ENCODE results near the gene HTR1D. TPM values are rescaled to one million over a fixed set of nuclear protein-coding genes. Genes with fewer than 3 reads are reported as not detected.

Gene HTR1D
- total RNA-seq, 1 donor from 2014 or later, result 2.1 TPM

DNA sequence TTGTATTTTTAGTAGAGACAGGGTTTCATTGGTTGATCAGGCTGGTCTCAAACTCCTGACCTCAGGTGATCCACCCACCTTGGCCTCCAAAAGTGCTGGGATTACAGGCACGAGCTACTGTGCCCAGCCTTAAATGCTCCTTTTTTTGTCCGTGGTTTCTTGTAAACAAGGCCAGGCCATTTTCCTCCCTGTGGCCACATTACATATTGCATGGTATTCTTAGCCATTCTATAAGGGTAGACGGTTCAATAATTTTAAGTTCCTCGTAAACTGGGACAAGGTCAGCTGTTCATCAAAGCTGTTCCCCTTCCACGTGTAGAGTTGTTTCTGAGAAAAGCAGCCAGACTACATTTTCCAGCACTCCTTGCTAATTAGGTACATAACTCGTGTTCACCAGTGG, 38.4 kb downstream of the HTR1D start:
- H3K27me3 Mint-ChIP-seq (ENCODE audit: low read depth), result no peaks in the 10 kb centered on the region
- TF ChIP-seq, protein P1, sequence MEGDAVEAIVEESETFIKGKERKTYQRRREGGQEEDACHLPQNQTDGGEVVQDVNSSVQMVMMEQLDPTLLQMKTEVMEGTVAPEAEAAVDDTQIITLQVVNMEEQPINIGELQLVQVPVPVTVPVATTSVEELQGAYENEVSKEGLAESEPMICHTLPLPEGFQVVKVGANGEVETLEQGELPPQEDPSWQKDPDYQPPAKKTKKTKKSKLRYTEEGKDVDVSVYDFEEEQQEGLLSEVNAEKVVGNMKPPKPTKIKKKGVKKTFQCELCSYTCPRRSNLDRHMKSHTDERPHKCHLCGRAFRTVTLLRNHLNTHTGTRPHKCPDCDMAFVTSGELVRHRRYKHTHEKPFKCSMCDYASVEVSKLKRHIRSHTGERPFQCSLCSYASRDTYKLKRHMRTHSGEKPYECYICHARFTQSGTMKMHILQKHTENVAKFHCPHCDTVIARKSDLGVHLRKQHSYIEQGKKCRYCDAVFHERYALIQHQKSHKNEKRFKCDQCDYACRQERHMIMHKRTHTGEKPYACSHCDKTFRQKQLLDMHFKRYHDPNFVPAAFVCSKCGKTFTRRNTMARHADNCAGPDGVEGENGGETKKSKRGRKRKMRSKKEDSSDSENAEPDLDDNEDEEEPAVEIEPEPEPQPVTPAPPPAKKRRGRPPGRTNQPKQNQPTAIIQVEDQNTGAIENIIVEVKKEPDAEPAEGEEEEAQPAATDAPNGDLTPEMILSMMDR (IDR thresholded peaks at IDR 0.05), result peak; percentile 73
- H3K4me3 Mint-ChIP-seq (ENCODE audit: unreplicated experiment), result peak overlapping the region; percentile 35
- no peak for DNase-seq (ENCODE audit: low spot score)
- H3K27ac Mint-ChIP-seq (ENCODE audit: unreplicated experiment), result peak overlapping the region; percentile 63
- H3K36me3 Mint-ChIP-seq (ENCODE audit: low read depth), result no peaks in the 10 kb centered on the region
- no peaks in the 10 kb centered on the region for H3K9me3 Mint-ChIP-seq (ENCODE audit: low read depth)
- H3K4me1 Mint-ChIP-seq (ENCODE audit: low read depth), result peaks cover 27% of the 10 kb centered on the region

DNA sequence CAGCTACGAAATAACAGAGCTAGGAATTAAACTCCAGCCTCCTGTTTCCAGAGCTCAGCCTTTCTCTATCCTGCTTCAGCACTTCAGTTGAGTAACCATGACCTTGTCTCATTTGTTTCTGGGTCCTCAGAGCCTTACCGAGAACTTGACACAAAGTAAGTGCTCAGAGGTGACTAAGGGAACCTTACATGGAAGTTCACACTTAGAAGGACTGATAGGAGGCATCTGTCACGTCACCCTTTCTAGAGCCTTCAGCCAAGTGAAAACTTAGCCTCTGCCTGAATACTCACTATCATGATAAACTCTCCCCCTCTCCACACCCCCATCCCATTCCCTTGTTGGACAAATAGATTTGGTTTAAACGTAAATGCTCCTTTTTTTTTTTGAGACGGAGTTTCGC, 38.9 kb downstream of the HTR1D start:
- H3K9me3 Mint-ChIP-seq (ENCODE audit: low read depth), result no peaks in the 10 kb centered on the region

DNA sequence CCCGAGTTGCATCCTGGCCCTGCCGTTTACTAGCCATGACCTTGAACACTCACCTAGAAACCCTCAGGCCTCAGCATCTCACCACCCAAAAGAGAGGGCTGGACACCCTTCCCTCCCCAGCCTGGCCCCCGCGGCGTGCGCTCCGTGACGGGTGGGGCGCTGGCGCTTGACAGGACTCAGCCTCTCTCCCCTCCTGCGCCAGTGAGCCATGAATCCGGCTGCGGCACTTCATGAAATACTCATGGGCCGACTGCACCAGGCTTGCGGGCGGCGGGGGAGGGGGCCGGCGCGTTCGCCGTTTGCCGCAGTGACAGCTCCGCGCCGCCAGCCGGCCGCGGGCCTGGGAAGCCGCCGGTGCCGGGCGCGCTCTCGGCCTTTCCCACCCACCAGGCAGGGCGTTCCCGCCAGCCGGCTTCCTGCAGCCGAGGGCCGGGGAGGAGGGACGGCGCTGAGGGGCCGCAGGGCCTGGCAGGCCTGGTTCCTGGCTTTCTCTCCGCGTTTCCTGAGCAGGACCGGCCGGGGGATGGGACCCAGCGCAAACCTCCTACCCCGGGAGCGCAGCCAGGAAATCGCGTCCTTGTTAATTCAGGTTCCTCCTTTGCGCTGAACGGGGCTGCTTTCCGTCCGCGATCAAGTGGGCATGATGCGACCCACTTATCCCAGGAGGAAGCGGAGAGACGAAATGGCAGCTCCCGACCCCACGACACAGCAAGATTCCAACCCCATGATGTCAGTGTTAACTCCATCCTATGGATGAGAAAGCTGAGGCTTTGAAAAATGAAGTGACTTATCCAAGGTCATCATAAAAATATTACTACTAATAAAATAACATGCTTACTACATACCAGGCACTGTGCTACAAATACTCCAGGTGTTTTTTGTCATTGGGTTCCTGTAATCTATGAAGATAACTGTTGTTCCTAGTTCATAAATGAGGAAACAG, 39.6 kb downstream of the HTR1D start:
- no peaks in the 10 kb centered on the region for H3K36me3 Mint-ChIP-seq (ENCODE audit: low read depth)

More for the DNA sequence above, 38.9 kb downstream of the HTR1D start:
- TF ChIP-seq, protein P1 (IDR thresholded peaks at IDR 0.05), result no peak
- H3K4me3 Mint-ChIP-seq (ENCODE audit: unreplicated experiment), result peak overlapping the region; percentile 81
- peak overlapping the region; percentile 96 for H3K27ac Mint-ChIP-seq (ENCODE audit: unreplicated experiment)
- no peak for DNase-seq (ENCODE audit: low spot score)
- H3K4me1 Mint-ChIP-seq (ENCODE audit: low read depth), result peaks cover 27% of the 10 kb centered on the region
- H3K27me3 Mint-ChIP-seq (ENCODE audit: low read depth), result no peaks in the 10 kb centered on the region
- no peaks in the 10 kb centered on the region for H3K36me3 Mint-ChIP-seq (ENCODE audit: low read depth)

DNA sequence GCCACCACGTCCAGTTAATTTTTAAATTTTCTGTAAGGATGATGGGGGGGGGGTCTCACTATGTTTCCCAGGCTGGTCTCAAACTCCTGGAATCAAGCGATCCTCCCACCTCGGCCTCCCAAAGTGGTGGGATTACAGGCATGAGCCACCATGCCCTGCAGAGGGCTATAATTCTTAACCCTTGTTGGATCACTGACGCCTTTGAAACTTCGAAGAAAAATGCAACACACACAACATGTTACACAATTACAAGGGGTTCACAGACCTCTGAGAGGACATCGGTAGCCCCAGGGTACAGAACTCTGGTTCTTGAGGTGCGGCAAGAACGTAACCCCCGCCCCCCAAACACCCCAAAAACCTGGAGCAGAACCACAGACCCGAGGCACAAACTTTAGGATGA, 40.3 kb downstream of the HTR1D start:
- Mint-ChIP-seq H3K4me1 (ENCODE audit: low read depth) (peaks cover 28% of the 10 kb centered on the region), H3K36me3 (ENCODE audit: low read depth) (no peaks in the 10 kb centered on the region), H3K27me3 (ENCODE audit: low read depth) (no peaks in the 10 kb centered on the region), H3K27ac (ENCODE audit: unreplicated experiment) (peak overlapping the region; percentile 89), H3K4me3 (ENCODE audit: unreplicated experiment) (peak overlapping the region; percentile 75), H3K9me3 (ENCODE audit: low read depth) (no peaks in the 10 kb centered on the region)
- no peak for DNase-seq (ENCODE audit: low spot score)
- TF ChIP-seq, protein P1 (IDR thresholded peaks at IDR 0.05), result no peak

More for the DNA sequence above, 39.6 kb downstream of the HTR1D start:
- peak overlapping the region; percentile 81 for H3K4me3 Mint-ChIP-seq (ENCODE audit: unreplicated experiment)
- peaks cover 27% of the 10 kb centered on the region for H3K4me1 Mint-ChIP-seq (ENCODE audit: low read depth)
- peak; percentile 94 for DNase-seq (ENCODE audit: low spot score)
- no peaks in the 10 kb centered on the region for H3K27me3 Mint-ChIP-seq (ENCODE audit: low read depth)
- H3K9me3 Mint-ChIP-seq (ENCODE audit: low read depth), result no peaks in the 10 kb centered on the region
- peak overlapping the region; percentile 96 for H3K27ac Mint-ChIP-seq (ENCODE audit: unreplicated experiment)
- TF ChIP-seq, protein P1 (IDR thresholded peaks at IDR 0.05), result peak; percentile 54

DNA sequence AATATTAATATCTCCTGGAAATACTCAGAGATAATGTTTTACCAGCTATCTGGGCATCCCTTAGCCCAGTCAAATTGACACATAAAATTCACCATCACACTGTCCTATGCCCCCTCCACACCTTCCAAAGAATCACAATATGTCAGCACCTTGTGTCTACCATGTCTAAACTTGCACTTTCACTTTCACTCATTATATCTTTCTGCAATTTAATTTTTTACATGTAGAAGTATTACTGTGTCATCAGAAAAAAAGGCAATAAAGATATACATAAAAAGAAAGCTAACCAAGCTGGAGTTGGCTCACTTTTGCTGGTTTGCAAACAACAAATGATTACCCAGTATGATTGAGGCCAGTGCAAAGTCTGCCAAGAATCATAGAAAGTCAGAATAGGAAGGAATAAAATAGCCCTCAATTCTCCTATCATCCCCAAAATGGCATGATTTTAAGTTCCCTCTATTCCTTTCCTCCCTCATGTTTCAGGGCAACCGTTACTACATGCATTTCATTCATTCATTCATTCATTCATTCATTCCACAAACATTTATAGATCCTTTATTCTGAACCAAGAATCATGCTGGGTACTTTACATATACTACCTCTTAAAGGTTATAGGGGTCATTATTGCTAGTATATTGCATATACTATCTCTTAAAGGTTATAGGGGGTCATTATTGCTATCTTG, 42.7 kb downstream of the HTR1D start:
- Mint-ChIP-seq H3K27me3 (ENCODE audit: low read depth) (no peaks in the 10 kb centered on the region), H3K9me3 (ENCODE audit: low read depth) (no peaks in the 10 kb centered on the region), H3K27ac (ENCODE audit: unreplicated experiment) (no peak overlapping the region), H3K4me3 (ENCODE audit: unreplicated experiment) (no peak overlapping the region), H3K36me3 (ENCODE audit: low read depth) (no peaks in the 10 kb centered on the region), H3K4me1 (ENCODE audit: low read depth) (peaks cover 40% of the 10 kb centered on the region)
- DNase-seq (ENCODE audit: low spot score), result no peak
- TF ChIP-seq, protein P1 (IDR thresholded peaks at IDR 0.05), result no peak
